ENCODE measurements around the gene DNAJB1. TPM values are rescaled to one million over a fixed set of nuclear protein-coding genes. Genes with fewer than 3 reads are reported as not detected.

The DNAJB1 gene
- total RNA-seq, 1 donor from 2014 or later: 53.9 TPM

DNA sequence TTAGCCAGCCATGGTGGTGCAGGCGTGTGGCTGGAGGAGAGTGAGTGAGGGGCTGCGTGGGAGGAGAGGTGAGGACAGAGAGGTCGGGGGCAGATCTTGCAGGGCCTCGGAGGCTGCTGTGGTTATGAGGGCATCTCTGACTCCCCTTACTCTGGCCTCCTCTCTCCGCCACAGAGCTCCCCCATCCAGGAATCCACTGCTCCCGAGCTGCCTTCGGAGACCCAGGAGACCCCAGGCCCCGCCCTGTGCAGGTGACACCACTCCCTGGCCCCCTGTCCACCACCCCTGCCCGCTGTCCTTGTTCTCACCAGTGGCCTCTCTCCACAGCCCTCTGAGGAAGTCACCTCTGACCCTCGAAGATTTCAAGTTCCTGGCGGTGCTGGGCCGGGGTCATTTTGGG lies 50.8 kb downstream of the DNAJB1 start:
- Mint-ChIP-seq H3K36me3 (ENCODE audit: unreplicated experiment) (no peaks in the 10 kb centered on the region), H3K9me3 (ENCODE audit: unreplicated experiment) (peaks cover 2% of the 10 kb centered on the region), H3K27ac (ENCODE audit: unreplicated experiment) (no peak overlapping the region), H3K27me3 (ENCODE audit: unreplicated experiment) (peaks cover 2% of the 10 kb centered on the region), H3K4me3 (ENCODE audit: unreplicated experiment) (no peak overlapping the region), H3K4me1 (ENCODE audit: low read depth, unreplicated experiment) (no peaks in the 10 kb centered on the region)
- no peak for TF ChIP-seq CTCF (IDR thresholded peaks at IDR 0.05; ENCODE audit: partially characterized antibody, unreplicated experiment)
- DNase-seq: no peak

Small RNA genes lying within 50 kb of the gene (microRNA-seq; reads per million reads assigned to microRNA genes)
- 0.41 reads per million for gene MIR639 (ENCODE audit: unreplicated experiment)

Other genes with a start within 250 kb of the DNAJB1 start
- gene ADGRE5, start 137.0 kb downstream of the DNAJB1 start, total RNA-seq (ENCODE audit: unreplicated experiment): 4.0 TPM
- 103 TPM for gene DDX39A, start 99.1 kb downstream of the DNAJB1 start, total RNA-seq (ENCODE audit: unreplicated experiment)
- gene PKN1, start 85.1 kb downstream of the DNAJB1 start, total RNA-seq (ENCODE audit: unreplicated experiment): 117 TPM
- 2.0 TPM for gene PTGER1, start 43.0 kb downstream of the DNAJB1 start, total RNA-seq (ENCODE audit: unreplicated experiment)
- 53.4 TPM for gene GIPC1, start 22.3 kb downstream of the DNAJB1 start, total RNA-seq (ENCODE audit: unreplicated experiment)
- gene TECR, start 11.2 kb upstream of the DNAJB1 start, total RNA-seq (ENCODE audit: unreplicated experiment): 102 TPM
- 145 TPM for gene NDUFB7, start 53.7 kb upstream of the DNAJB1 start, total RNA-seq (ENCODE audit: unreplicated experiment)
- not detected for gene CLEC17A, start 64.7 kb upstream of the DNAJB1 start, total RNA-seq (ENCODE audit: unreplicated experiment)
- gene ADGRE3, start 156.4 kb upstream of the DNAJB1 start, total RNA-seq (ENCODE audit: unreplicated experiment): not detected
- 32.9 TPM for gene ZNF333, start 171.7 kb upstream of the DNAJB1 start, total RNA-seq (ENCODE audit: unreplicated experiment)